ENCODE data around the gene MSI1.

The MSI1 gene

GRCh38 chr12:120367233-120367923 lies 1.6 kb downstream of the MSI1 start:
- Histone ChIP-seq H3K27ac (no peak overlapping the region), H3K36me3 (no peaks in the 10 kb centered on the region), H3K4me3 (ENCODE audit: low read depth in 1 of 2, low read length in 1 of 2) (no peak overlapping the region), H3K4me1 (ENCODE audit: control insufficient read depth in 1 of 2, insufficient read depth in 1 of 2, low read depth in 1 of 2, low read length in 1 of 2) (peaks cover 0 to 6% of the 10 kb centered on the region in 2 experiments), H3K27me3 (peaks cover 100% of the 10 kb centered on the region), H3K9me3 (no peaks in the 10 kb centered on the region)
- TF ChIP-seq CTCF (IDR thresholded peaks at IDR 0.05): no peak

- Histone ChIP-seq H3K4me3 (ENCODE audit: low read depth in 1 of 2, low read length in 1 of 2) (no peak overlapping the region), H3K9me3 (no peaks in the 10 kb centered on the region), H3K4me1 (ENCODE audit: control insufficient read depth in 1 of 2, insufficient read depth in 1 of 2, low read depth in 1 of 2, low read length in 1 of 2) (peaks cover 0 to 6% of the 10 kb centered on the region in 2 experiments), H3K27me3 (peaks cover 100% of the 10 kb centered on the region), H3K27ac (no peak overlapping the region), H3K36me3 (no peaks in the 10 kb centered on the region)
- no peak for TF ChIP-seq CTCF (IDR thresholded peaks at IDR 0.05)
Measured at GRCh38 chr12:120366845-120367232, 2.1 kb downstream of the MSI1 start.

- no peaks in the 10 kb centered on the region for H3K36me3 ChIP-seq
- H3K4me1 ChIP-seq (ENCODE audit: control insufficient read depth in 1 of 2, insufficient read depth in 1 of 2, low read depth in 1 of 2, low read length in 1 of 2): peaks cover 0 to 6% of the 10 kb centered on the region in 2 experiments
- no peak for TF ChIP-seq CTCF (IDR thresholded peaks at IDR 0.05)
- H3K4me3 ChIP-seq (ENCODE audit: low read depth in 1 of 2, low read length in 1 of 2): no peak overlapping the region
- H3K27me3 ChIP-seq: peaks cover 100% of the 10 kb centered on the region
- H3K27ac ChIP-seq: no peak overlapping the region
- H3K9me3 ChIP-seq: no peaks in the 10 kb centered on the region
Measured at GRCh38 chr12:120366341-120366705, 2.6 kb downstream of the MSI1 start.

GRCh38 chr12:120365675-120366340 lies 3.2 kb downstream of the MSI1 start:
- no peaks in the 10 kb centered on the region for H3K9me3 ChIP-seq
- no peak overlapping the region for H3K4me3 ChIP-seq (ENCODE audit: low read depth in 1 of 2, low read length in 1 of 2)
- peaks cover 0 to 6% of the 10 kb centered on the region in 2 experiments for H3K4me1 ChIP-seq (ENCODE audit: control insufficient read depth in 1 of 2, insufficient read depth in 1 of 2, low read depth in 1 of 2, low read length in 1 of 2)
- H3K27ac ChIP-seq: no peak overlapping the region
- H3K36me3 ChIP-seq: no peaks in the 10 kb centered on the region
- TF ChIP-seq CTCF (IDR thresholded peaks at IDR 0.05): no peak
- peaks cover 100% of the 10 kb centered on the region for H3K27me3 ChIP-seq

DNA sequence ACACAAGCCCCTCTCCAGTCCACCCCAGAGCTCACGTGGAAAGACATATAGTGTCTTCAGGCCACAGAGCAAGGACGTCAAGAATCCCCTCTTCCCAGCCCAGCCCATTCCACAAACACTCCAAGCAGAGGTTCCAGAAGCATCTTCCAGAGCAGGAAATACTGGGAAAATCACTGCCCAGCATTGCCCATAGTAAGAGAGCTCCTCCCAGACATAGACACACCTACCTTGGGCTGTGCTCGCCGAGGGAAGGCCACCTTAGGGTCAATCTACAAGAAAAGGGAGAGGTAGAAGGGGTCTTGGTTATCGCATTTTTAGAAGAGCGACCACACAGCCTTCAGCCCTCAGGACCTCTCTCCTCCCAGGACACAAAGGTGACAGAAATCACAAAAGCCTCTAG lies 4.5 kb downstream of the MSI1 start:
- H3K27ac ChIP-seq: no peak overlapping the region
- H3K36me3 ChIP-seq: no peaks in the 10 kb centered on the region
- H3K4me1 ChIP-seq (ENCODE audit: control insufficient read depth in 1 of 2, insufficient read depth in 1 of 2, low read depth in 1 of 2, low read length in 1 of 2): peaks cover 0 to 6% of the 10 kb centered on the region in 2 experiments
- no peak for TF ChIP-seq CTCF (IDR thresholded peaks at IDR 0.05)
- no peak overlapping the region for H3K4me3 ChIP-seq (ENCODE audit: low read depth in 1 of 2, low read length in 1 of 2)
- no peaks in the 10 kb centered on the region for H3K9me3 ChIP-seq
- H3K27me3 ChIP-seq: peaks cover 100% of the 10 kb centered on the region
